Astrocyte (in vitro differentiated cells and primary cell): ENCODE measurements around the gene LSMEM2. TPM values are rescaled to one million over a fixed set of nuclear protein-coding genes. Genes with fewer than 3 reads are reported as not detected.
A peak's percentile ranks its signal among the peaks of the same experiment; 100 is the strongest.

Source experiments
- DNase-seq: peaks from one replicate; pipeline ENCODE4 v3.0.0-alpha.2; 2010; ENCODE audit warnings: low read depth
- FAIRE-seq: peaks from 2 replicates; lab custom pipeline; 2011; peaks lifted over from hg19 to GRCh38; lab: Jason Lieb, UNC
- H2AFZ ChIP-seq: 2 replicates; pipeline ENCODE4 v1.6.0; 2012; ENCODE audit warnings: low read depth, low read length, inconsistent platforms
- H3K27ac ChIP-seq: 2 replicates; pipeline ENCODE4 v1.5.1; 2011; ENCODE audit warnings: low read depth, low read length, inconsistent platforms
- H3K27me3 ChIP-seq: 2 replicates; pipeline ENCODE4 v1.6.0; 2011; ENCODE audit warnings: low read length, inconsistent platforms; ENCODE audit not compliant: insufficient read depth
- H3K36me3 ChIP-seq: 2 replicates; pipeline ENCODE4 v1.5.1; 2011; ENCODE audit warnings: low read length, inconsistent platforms; ENCODE audit not compliant: insufficient read depth
- H3K4me1 ChIP-seq: 2 replicates; pipeline ENCODE4 v1.5.1; 2011; ENCODE audit warnings: low read length, inconsistent platforms; ENCODE audit not compliant: insufficient read depth
- H3K4me2 ChIP-seq: 2 replicates; pipeline ENCODE4 v1.6.0; 2012; ENCODE audit warnings: low read length, inconsistent platforms
- H3K4me3 ChIP-seq: 2 replicates; pipeline ENCODE4 v1.5.1; 2011; ENCODE audit warnings: low read depth, mild to moderate bottlenecking, low read length, inconsistent platforms; ENCODE audit not compliant: insufficient read depth
- H3K79me2 ChIP-seq: 2 replicates; pipeline ENCODE4 v1.6.0; 2012; ENCODE audit warnings: mild to moderate bottlenecking, low read length, inconsistent platforms; ENCODE audit not compliant: insufficient read depth
- H3K9ac ChIP-seq: 2 replicates; pipeline ENCODE4 v1.6.0; 2012; ENCODE audit warnings: mild to moderate bottlenecking, low read length, inconsistent platforms
- H3K9me3 ChIP-seq: 2 replicates; pipeline ENCODE4 v1.5.1; 2012; ENCODE audit warnings: low read depth, mild to moderate bottlenecking, low read length, inconsistent platforms; ENCODE audit not compliant: insufficient read depth
- H4K20me1 ChIP-seq: 2 replicates; pipeline ENCODE4 v1.6.0; 2012; ENCODE audit warnings: low read length, inconsistent platforms; ENCODE audit not compliant: insufficient read depth
- H3K27ac Mint-ChIP-seq: one replicate; pipeline ENCODE4 v1.8.0; 2021; ENCODE audit warnings: mild to moderate bottlenecking, mixed read lengths; ENCODE audit not compliant: unreplicated experiment
- H3K27me3 Mint-ChIP-seq: one replicate; pipeline ENCODE4 v1.8.0; 2021; ENCODE audit warnings: low read depth, mixed read lengths; ENCODE audit not compliant: unreplicated experiment
- H3K36me3 Mint-ChIP-seq: one replicate; pipeline ENCODE4 v1.8.0; 2021; ENCODE audit warnings: low read depth, mixed read lengths; ENCODE audit not compliant: unreplicated experiment
- H3K4me1 Mint-ChIP-seq: one replicate; pipeline ENCODE4 v1.8.0; 2021; ENCODE audit warnings: low read depth, mixed read lengths; ENCODE audit not compliant: unreplicated experiment
- H3K4me3 Mint-ChIP-seq: one replicate; pipeline ENCODE4 v1.8.0; 2021; ENCODE audit warnings: mild to moderate bottlenecking, moderate library complexity, mixed read lengths; ENCODE audit not compliant: unreplicated experiment
- H3K9me3 Mint-ChIP-seq: one replicate; pipeline ENCODE4 v1.8.0; 2021; ENCODE audit warnings: mild to moderate bottlenecking, mixed read lengths; ENCODE audit not compliant: unreplicated experiment
- EZH2 ChIP-seq: IDR thresholded peaks from 2 replicates; pipeline ENCODE4 v1.6.1; 2012; ENCODE audit warnings: mild to moderate bottlenecking, low read length, inconsistent platforms; ENCODE audit not compliant: insufficient read depth
- total RNA-seq: library from RNA; stranded (reverse); gene quantifications from 2 replicates; pipeline ENCODE4 v1.2.1, GENCODE V29; 2021
- TF ChIP-seq, protein P1 (sequence below): IDR thresholded peaks from 2 replicates; pipeline ENCODE4 v1.5.1; 2011; ENCODE audit warnings: low read depth, mild to moderate bottlenecking, inconsistent platforms, low read length, moderate library complexity; ENCODE audit not compliant: insufficient read depth

LSMEM2 gene
- total RNA-seq, 1 donor from 2014 or later: 0.30 TPM

DNA sequence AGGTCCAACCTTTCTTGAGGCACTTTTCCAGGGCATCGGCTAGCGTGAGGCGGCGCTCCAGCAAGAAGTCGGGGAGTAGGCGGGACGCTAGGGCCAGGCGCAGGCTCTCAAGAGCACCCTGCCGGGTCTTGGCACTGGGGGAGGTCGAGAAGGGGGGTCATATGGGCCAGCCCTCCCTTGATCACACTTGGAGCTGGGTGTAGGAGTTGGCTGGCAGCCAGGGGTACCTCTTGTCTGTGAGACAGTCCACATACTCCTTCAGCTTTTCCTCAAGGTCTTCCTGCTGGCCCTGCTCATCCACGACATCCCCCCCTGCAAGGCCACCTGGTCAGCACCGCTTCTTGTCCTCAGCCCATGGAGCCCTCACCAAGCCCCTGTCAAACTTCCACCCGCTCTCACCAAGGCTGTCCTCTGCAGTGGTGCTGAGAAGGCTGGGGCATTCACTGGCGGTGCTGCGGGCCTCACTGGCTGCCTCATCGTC lies 11.3 kb downstream of the LSMEM2 start:
- Mint-ChIP-seq H3K4me3 (no peak overlapping the region), H3K4me1 (peaks cover 7% of the 10 kb centered on the region), H3K27me3 (no peaks in the 10 kb centered on the region), H3K27ac (no peak overlapping the region), H3K9me3 (no peaks in the 10 kb centered on the region), H3K36me3 (no peaks in the 10 kb centered on the region)
- no peaks in the 10 kb centered on the region for H3K27me3 ChIP-seq
- no peaks in the 10 kb centered on the region for H3K9me3 ChIP-seq
- FAIRE-seq: no peak
- H3K4me2 ChIP-seq: peak overlapping the region; percentile 11
- no peak for DNase-seq
- H3K27ac ChIP-seq: no peak overlapping the region
- H4K20me1 ChIP-seq: peaks cover 7% of the 10 kb centered on the region
- peaks cover 14% of the 10 kb centered on the region for H3K4me1 ChIP-seq
- no peak overlapping the region for H3K4me3 ChIP-seq
- TF ChIP-seq, protein P1, sequence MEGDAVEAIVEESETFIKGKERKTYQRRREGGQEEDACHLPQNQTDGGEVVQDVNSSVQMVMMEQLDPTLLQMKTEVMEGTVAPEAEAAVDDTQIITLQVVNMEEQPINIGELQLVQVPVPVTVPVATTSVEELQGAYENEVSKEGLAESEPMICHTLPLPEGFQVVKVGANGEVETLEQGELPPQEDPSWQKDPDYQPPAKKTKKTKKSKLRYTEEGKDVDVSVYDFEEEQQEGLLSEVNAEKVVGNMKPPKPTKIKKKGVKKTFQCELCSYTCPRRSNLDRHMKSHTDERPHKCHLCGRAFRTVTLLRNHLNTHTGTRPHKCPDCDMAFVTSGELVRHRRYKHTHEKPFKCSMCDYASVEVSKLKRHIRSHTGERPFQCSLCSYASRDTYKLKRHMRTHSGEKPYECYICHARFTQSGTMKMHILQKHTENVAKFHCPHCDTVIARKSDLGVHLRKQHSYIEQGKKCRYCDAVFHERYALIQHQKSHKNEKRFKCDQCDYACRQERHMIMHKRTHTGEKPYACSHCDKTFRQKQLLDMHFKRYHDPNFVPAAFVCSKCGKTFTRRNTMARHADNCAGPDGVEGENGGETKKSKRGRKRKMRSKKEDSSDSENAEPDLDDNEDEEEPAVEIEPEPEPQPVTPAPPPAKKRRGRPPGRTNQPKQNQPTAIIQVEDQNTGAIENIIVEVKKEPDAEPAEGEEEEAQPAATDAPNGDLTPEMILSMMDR: no peak
- TF ChIP-seq EZH2: no peak
- H3K9ac ChIP-seq: no peak overlapping the region
- H3K79me2 ChIP-seq: peaks cover 32% of the 10 kb centered on the region
- no peak overlapping the region for H2AFZ ChIP-seq
- peaks cover 14% of the 10 kb centered on the region for H3K36me3 ChIP-seq

DNA sequence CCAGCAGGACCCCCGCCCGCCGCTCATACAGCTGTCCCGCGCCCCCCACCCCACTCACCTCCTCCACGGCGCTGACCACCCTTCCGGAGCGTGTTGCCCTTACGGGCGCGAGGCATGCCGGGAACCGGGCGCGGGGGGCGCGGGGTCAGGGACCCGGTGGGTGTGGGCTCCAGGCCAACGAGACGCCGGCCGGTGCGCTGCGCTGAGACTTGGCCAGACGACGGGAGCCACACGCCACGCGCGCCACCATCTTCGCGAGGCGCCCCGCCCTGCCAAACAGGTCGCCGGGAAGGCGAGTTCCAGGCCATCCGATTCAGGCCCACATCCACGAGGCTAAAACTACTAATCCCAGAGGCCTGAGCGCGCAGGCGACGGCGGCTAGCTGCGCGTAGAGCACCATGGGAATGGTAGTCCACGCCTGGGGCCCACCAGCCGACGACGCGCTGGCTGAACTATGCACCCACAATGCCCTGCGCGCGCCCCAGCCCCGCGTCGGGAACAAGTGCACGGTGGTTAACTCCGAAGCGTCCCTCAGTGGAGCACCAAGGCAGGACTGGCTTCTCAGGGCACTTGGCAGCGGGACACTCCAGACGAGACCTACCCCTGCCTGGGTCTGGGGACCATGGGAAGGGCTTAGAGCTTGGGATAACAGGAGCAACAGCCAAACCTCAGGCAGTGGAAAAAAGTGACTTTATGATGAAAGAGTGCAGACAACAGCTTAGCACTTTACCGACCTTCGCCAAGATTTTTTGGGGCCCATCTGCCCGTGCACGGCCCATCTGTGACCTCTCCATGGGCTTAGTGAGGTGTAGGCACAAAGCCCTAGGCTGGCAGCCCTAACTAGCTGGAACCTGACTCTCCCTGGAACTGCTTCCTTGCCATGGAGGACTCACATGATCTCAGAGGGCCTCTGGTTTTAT lies 13.5 kb downstream of the LSMEM2 start, which contains the start of gene IFRD2:
Gene IFRD2 (minus strand): TSS at position 271 of the 920 bp plus-strand sequence. CDS start 155 bp downstream, at position 116.
- peaks cover 35% of the 10 kb centered on the region for H3K79me2 ChIP-seq
- peak within 1 kb of the TSS; percentile 95 for H3K9ac ChIP-seq
- peak within 1 kb of the TSS; percentile 96 for H3K4me3 ChIP-seq
- peaks cover 7% of the 10 kb centered on the region for H4K20me1 ChIP-seq
- peak; percentile 69 for FAIRE-seq
- TF ChIP-seq EZH2: no peak
- TF ChIP-seq, protein P1: no peak
- H3K4me2 ChIP-seq: peak within 1 kb of the TSS; percentile 99
- H3K27ac Mint-ChIP-seq: peak within 1 kb of the TSS; percentile 90
- no peaks in the 10 kb centered on the region for H3K9me3 Mint-ChIP-seq
- H3K4me1 ChIP-seq: peaks cover 14% of the 10 kb centered on the region
- H3K4me1 Mint-ChIP-seq: peaks cover 7% of the 10 kb centered on the region
- H3K9me3 ChIP-seq: no peaks in the 10 kb centered on the region
- peaks cover 14% of the 10 kb centered on the region for H3K36me3 ChIP-seq
- H3K27me3 ChIP-seq: no peaks in the 10 kb centered on the region
- H3K27ac ChIP-seq: peak within 1 kb of the TSS; percentile 78
- no peaks in the 10 kb centered on the region for H3K36me3 Mint-ChIP-seq
- H2AFZ ChIP-seq: peak within 1 kb of the TSS; percentile 58
- peak within 1 kb of the TSS; percentile 90 for H3K4me3 Mint-ChIP-seq
- H3K27me3 Mint-ChIP-seq: no peaks in the 10 kb centered on the region
- peak; percentile 94 for DNase-seq
